DLD1 (cell line): ENCODE data around the gene CXCL9.
"Not testable (repeated sequence)": the region's sequence is repeated elsewhere in the genome, so short reads cannot be mapped to it uniquely, and the experiment has no call there.

ENCODE experiments used
- in situ Hi-C: cut with HindIII; loops from 2 replicates; pipeline ENCODE4 v1.10.0; 2017; ENCODE audit warnings: low sequenced_read_pairs

CXCL9 gene

GRCh38 chr4:75968084-75968483 lies 39.2 kb downstream of the CXCL9 start:
- in situ Hi-C loops: no loop called here

- in situ Hi-C loops: no loop called here
Measured at GRCh38 chr4:75963558-75963957, 43.8 kb downstream of the CXCL9 start.

GRCh38 chr4:75962072-75962471 lies 45.2 kb downstream of the CXCL9 start:
- in situ Hi-C loops: not testable (repeated sequence)

- in situ Hi-C loops: not testable (repeated sequence)
Measured at GRCh38 chr4:75958546-75958945, 48.8 kb downstream of the CXCL9 start.

- in situ Hi-C loops: not testable (repeated sequence)
Measured at GRCh38 chr4:75954811-75955210, 52.5 kb downstream of the CXCL9 start.

GRCh38 chr4:75953509-75953908 lies 53.8 kb downstream of the CXCL9 start:
- in situ Hi-C loops: no loop called here
